K562 (cell line): ENCODE measurements around the gene TMC5. TPM values are rescaled to one million over a fixed set of nuclear protein-coding genes. Genes with fewer than 3 reads are reported as not detected.

Experiments
- ATAC-seq: fragments of 200-7000 bp; cut with Tn5 transposase; 3 replicates; pipeline ENCODE4 v1.9.1; 2020; ENCODE audit warnings: moderate library complexity
- BruUV-seq: library from RNA; stranded (reverse); fragments of 400-500 nt; replicated peaks from 2 replicates; lab custom pipeline; 2021; lab: Mats Ljungman, UMichigan
- CTCF ChIA-PET: fragments of 300-600 bp; formaldehyde crosslinking; extraction: SDS; loops from one replicate; lab custom pipeline; 2021; ENCODE audit warnings: low intra/inter-chr PET ratio; lab: Yijun Ruan, JAX
- POLR2A ChIA-PET: fragments of 300-600, 350-650 bp; sonication (Branson Sonifier 250); formaldehyde crosslinking; extraction: SDS; loops from one replicate; lab custom pipeline; 2021; ENCODE audit warnings: antibody characterized with exemption, inconsistent platforms; lab: Yijun Ruan, JAX
- DNase-seq, 4 experiments: peaks; one replicate each; pipeline versions ENCODE4 v3.0.0 to v3.0.0-alpha.2; 2011 to 2018; ENCODE audit warnings: low spot score in 3 of 4, mixed read lengths in 3 of 4; ENCODE audit errors: extremely low read depth in 1 of 4
- FAIRE-seq: peaks from 2 replicates; lab custom pipeline; 2011; peaks lifted over from hg19 to GRCh38; lab: Jason Lieb, UNC
- H2AFZ ChIP-seq: 2 replicates; pipeline ENCODE4 v1.6.0; 2011; ENCODE audit warnings: low read depth, low read length, control low read depth, inconsistent platforms
- H3K27ac ChIP-seq: fragments of 200-600 bp; 3 replicates; pipeline ENCODE4 v1.8.0; 2011; ENCODE audit warnings: low read depth, mild to moderate bottlenecking, control low read depth, inconsistent platforms, low read length, moderate library complexity, mixed read lengths; ENCODE audit errors: extremely low read depth
- H3K27me3 ChIP-seq, 2 experiments: fragments of 300-600 bp in 1 of 2; 2 replicates in 1 of 2; 3 replicates in 1 of 2; pipeline versions ENCODE4 v1.6.0 to v1.8.0; 2011; ENCODE audit warnings: inconsistent platforms in 2 of 2, low read length in 2 of 2, mild to moderate bottlenecking in 1 of 2, mixed read lengths in 1 of 2, moderate library complexity in 1 of 2; ENCODE audit not compliant: control insufficient read depth in 2 of 2, insufficient read depth in 2 of 2
- H3K36me3 ChIP-seq: fragments of 300-600 bp; 3 replicates; pipeline ENCODE4 v1.8.0; 2011; ENCODE audit warnings: mild to moderate bottlenecking, low read length, inconsistent platforms; ENCODE audit not compliant: control insufficient read depth, insufficient read depth
- H3K4me1 ChIP-seq, 2 experiments: fragments of 200-600 bp in 1 of 2; replicated peaks in 1 of 2; 2 replicates in 1 of 2; 3 replicates in 1 of 2; pipeline versions ENCODE4 v1.5.1 to v1.8.0; 2011; ENCODE audit warnings: inconsistent platforms in 2 of 2, low read length in 2 of 2, mild to moderate bottlenecking in 1 of 2, mixed read lengths in 1 of 2, moderate library complexity in 1 of 2; ENCODE audit not compliant: control insufficient read depth in 2 of 2, insufficient read depth in 2 of 2
- H3K4me2 ChIP-seq: 2 replicates; pipeline ENCODE4 v1.6.1; 2011; ENCODE audit warnings: low read length, control low read depth, inconsistent platforms, mixed read lengths; ENCODE audit not compliant: insufficient read depth
- H3K4me3 ChIP-seq: fragments of 200-600 bp; sonication (generic), shearing (Covaris generic); 2 replicates; pipeline ENCODE4 v1.5.1; 2016; ENCODE audit warnings: control low read depth, inconsistent platforms
- H3K79me2 ChIP-seq: fragments of 200-600 bp; 3 replicates; pipeline ENCODE4 v1.8.0; 2011; ENCODE audit warnings: low read length, inconsistent platforms; ENCODE audit not compliant: control insufficient read depth, insufficient read depth
- H3K9ac ChIP-seq, 2 experiments: 2 replicates each; pipeline versions ENCODE4 v1.6.0 to v1.6.1; 2011; ENCODE audit warnings: low read depth in 2 of 2, low read length in 2 of 2, control low read depth in 1 of 2, inconsistent platforms in 1 of 2, mild to moderate bottlenecking in 1 of 2, mixed read lengths in 1 of 2; ENCODE audit not compliant: insufficient read depth in 1 of 2
- H3K9me1 ChIP-seq: one replicate; pipeline ENCODE4 v1.6.0; 2011; ENCODE audit warnings: inconsistent platforms, mild to moderate bottlenecking, low read length, moderate library complexity; ENCODE audit not compliant: control insufficient read depth, insufficient read depth
- H3K9me3 ChIP-seq: replicated peaks from 2 replicates; pipeline ENCODE4 v1.5.1; 2011; ENCODE audit warnings: low read depth, low read length, inconsistent platforms; ENCODE audit not compliant: control insufficient read depth, insufficient read depth
- H4K20me1 ChIP-seq: replicated peaks from 2 replicates; pipeline ENCODE4 v1.6.1; 2011; ENCODE audit warnings: low read length, inconsistent platforms, mixed read lengths; ENCODE audit not compliant: control insufficient read depth, insufficient read depth
- BCOR ChIP-seq: fragments of 450-650 bp; IDR thresholded peaks from 2 replicates; pipeline ENCODE4 v1.6.1; 2016
- FIP1L1 ChIP-seq: fragments of 200-400 bp; formaldehyde crosslinking; IDR thresholded peaks from 2 replicates; pipeline ENCODE4 v1.6.1; 2018; ENCODE audit warnings: mild to moderate bottlenecking, low read depth, low read length; ENCODE audit not compliant: poor library complexity, severe bottlenecking
- HEY1 ChIP-seq: fragments of 250-450 bp; sonication (Bioruptor Pico); IDR thresholded peaks from 2 replicates; pipeline ENCODE4 v1.5.0; 2020; ENCODE audit warnings: mild to moderate bottlenecking, moderate library complexity, borderline replicate concordance
- HMGN3 ChIP-seq: IDR thresholded peaks from 2 replicates; pipeline ENCODE4 v1.6.1; 2011; ENCODE audit warnings: borderline replicate concordance, low read depth, mild to moderate bottlenecking, mixed read lengths, low read length; ENCODE audit not compliant: insufficient read length; ENCODE audit errors: extremely low read depth
- ILF3 ChIP-seq: fragments of 450-650 bp; IDR thresholded peaks from 2 replicates; pipeline ENCODE4 v1.6.1; 2018; ENCODE audit warnings: antibody characterized with exemption, mild to moderate bottlenecking, moderate library complexity, borderline replicate concordance
- MECOM ChIP-seq: fragments of 250-450 bp; sonication (Bioruptor Pico); IDR thresholded peaks from 2 replicates; pipeline ENCODE4 v1.8.0; 2022; ENCODE audit warnings: inconsistent platforms
- MEF2D ChIP-seq: conservative IDR thresholded peaks from 2 replicates; pipeline ENCODE4 v1.6.1; 2016; ENCODE audit warnings: low read depth, missing genetic modification characterization, missing compliant biosample characterization
- MTF1 ChIP-seq: fragments of 250-450 bp; sonication (Bioruptor Pico); IDR thresholded peaks from 2 replicates; pipeline ENCODE4 v1.9.0; 2021; ENCODE audit warnings: moderate library complexity, mild to moderate bottlenecking, inconsistent platforms, borderline replicate concordance
- NFE2 ChIP-seq: IDR thresholded peaks from 2 replicates; pipeline ENCODE4 v1.6.1; 2014; ENCODE audit warnings: antibody characterized with exemption, low read depth
- POLR2AphosphoS5 ChIP-seq: IDR thresholded peaks from 2 replicates; pipeline ENCODE4 v1.6.1; 2011; ENCODE audit warnings: mild to moderate bottlenecking, low read depth, low read length, moderate library complexity; ENCODE audit not compliant: control insufficient read depth, insufficient read depth
- RAD51 ChIP-seq: fragments of 450-650 bp; IDR thresholded peaks from 2 replicates; pipeline ENCODE4 v1.7.1; 2016; ENCODE audit warnings: low read depth, mild to moderate bottlenecking, borderline replicate concordance
- SAFB ChIP-seq: fragments of 200-400 bp; formaldehyde crosslinking; IDR thresholded peaks from 2 replicates; pipeline ENCODE4 v1.6.1; 2017; ENCODE audit warnings: low read depth, low read length, borderline replicate concordance
- SP1 ChIP-seq: sonication (generic); formaldehyde crosslinking; IDR thresholded peaks from 2 replicates; pipeline ENCODE4 v1.8.1; 2022; ENCODE audit warnings: mild to moderate bottlenecking, missing genetic modification reagents
- TAL1 ChIP-seq: fragments of 450-650 bp; IDR thresholded peaks from 2 replicates; pipeline ENCODE4 v1.6.1; 2016; ENCODE audit warnings: mild to moderate bottlenecking
- ZNF212 ChIP-seq: fragments of 450-650 bp; formaldehyde crosslinking; IDR thresholded peaks from 2 replicates; pipeline ENCODE4 v1.4.0; 2020; ENCODE audit warnings: mild to moderate bottlenecking
- ZNF224 ChIP-seq: sonication (generic); formaldehyde crosslinking; IDR thresholded peaks from 2 replicates; pipeline ENCODE4 v1.8.0; 2022; ENCODE audit warnings: mild to moderate bottlenecking, missing genetic modification reagents
- ZNF668 ChIP-seq: fragments of 250-450 bp; sonication (Bioruptor Pico); IDR thresholded peaks from 2 replicates; pipeline ENCODE4 v1.8.0; 2022; ENCODE audit warnings: mild to moderate bottlenecking, inconsistent platforms
- WGBS: fragments of 100-300 bp; shearing (Covaris generic); methylation state at CpG from one replicate; pipeline ENCODE4 v1.1.6; 2016; ENCODE audit warnings: low coverage, mixed read lengths; ENCODE audit not compliant: insufficient coverage; ENCODE audit errors: missing lambda C conversion rate; 5-methylcytosine and 5-hydroxymethylcytosine counted together
- in situ Hi-C: fragments of 300-500 bp; cut with MboI; formaldehyde crosslinking; loops from 4 replicates; pipeline ENCODE4 v1.15.0; 2018; ENCODE audit warnings: inconsistent platforms, mixed read lengths
- intact Hi-C: fragments of 100-400 bp; cut with micrococcal nuclease; formaldehyde crosslinking; loops from 2 replicates; pipeline ENCODE4 v1.14.2; 2022
- polyA plus RNA-seq, 8 experiments: library from polyadenylated mRNA; depleted of rRNA in 4 of 8; stranded (reverse) in 5 of 8; unstranded in 3 of 8; fragments of >200 nt; fragmentation: Nextera tagmentation in 2 of 8; fragmentation: Illumina TruSeq in 1 of 8; extraction: Ambion mirVana in 2 of 8; extraction: Trizol in 1 of 8; gene quantifications; 2 replicates each; pipeline versions ENCODE4 v1.2.1 to v1.2.3, GENCODE V29; 2011 to 2014; ENCODE audit warnings: inconsistent platforms in 1 of 8, missing spikeins in 1 of 8
- total RNA-seq, 7 experiments: library from RNA; depleted of rRNA in 6 of 7; stranded (reverse); fragments of >200 nt in 6 of 7; fragmentation: Illumina TruSeq in 2 of 7; extraction: Trizol in 2 of 7; gene quantifications; 2 replicates each; pipeline versions ENCODE4 v1.2.1 to v1.2.3, GENCODE V29; 2011 to 2021; ENCODE audit warnings: low replicate concordance in 1 of 7

The TMC5 gene
- total and polyA plus RNA-seq, 9 of the 15 experiments (the other 6 are each of a cell fraction or from before 2014, with no cell fraction given): 0.83 to 2.6 (median 1.6) TPM

DNA sequence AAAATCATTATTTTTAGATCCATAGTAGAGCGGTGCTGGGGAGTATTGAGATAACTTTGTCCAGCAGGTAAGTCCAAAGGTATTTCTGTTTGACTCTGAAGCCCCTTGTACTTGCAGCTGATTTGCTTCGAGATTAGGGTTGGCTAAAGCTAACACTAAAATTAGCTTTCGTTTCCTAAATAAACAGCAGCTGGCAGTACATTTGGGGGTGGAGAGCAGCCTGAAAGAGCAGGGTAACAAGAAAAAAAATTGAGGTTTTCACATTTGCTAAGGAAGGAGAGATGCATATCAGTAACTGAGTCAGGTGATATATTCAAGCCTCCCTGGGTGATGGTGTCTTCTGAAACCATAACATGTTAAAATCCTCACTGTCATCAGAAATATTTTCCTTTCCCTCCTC, 37.4 kb upstream of the TMC5 start:
- peaks cover 0 to 6% of the 10 kb centered on the region in 2 experiments; a peak in 2 of 5 replicates for H3K4me1 ChIP-seq
- H3K9me3 ChIP-seq: no peaks in the 10 kb centered on the region
- H3K9me1 ChIP-seq: no peaks in the 10 kb centered on the region
- H3K79me2 ChIP-seq: no peaks in the 10 kb centered on the region
- H3K4me3 ChIP-seq: no peak overlapping the region
- H4K20me1 ChIP-seq: no peaks in the 10 kb centered on the region
- ATAC-seq: no peak
- no peak for FAIRE-seq
- intact Hi-C loops: loop anchor here (10.0 kb wide), 1 partner anchor 504 kb away; the partner anchor contains the start of gene GPRC5B
- TF ChIP-seq POLR2AphosphoS5: no peak
- no peak for TF ChIP-seq ZNF224 (CRISPR knock-in tag)
- no peak for TF ChIP-seq MEF2D
- TF ChIP-seq MTF1 (CRISPR knock-in tag): no peak
- TF ChIP-seq ZNF212 (CRISPR knock-in tag): no peak
- TF ChIP-seq SP1 (CRISPR knock-in tag): no peak
- no peak for TF ChIP-seq RAD51
- TF ChIP-seq HEY1 (CRISPR knock-in tag): no peak
- TF ChIP-seq NFE2: no peak
- no peak for TF ChIP-seq HMGN3
- TF ChIP-seq ILF3: no peak
- TF ChIP-seq SAFB: no peak
- TF ChIP-seq MECOM (CRISPR knock-in tag): no peak
- TF ChIP-seq BCOR: no peak
- TF ChIP-seq FIP1L1: no peak
- TF ChIP-seq TAL1: no peak
- no peak for TF ChIP-seq ZNF668
- no peak overlapping the region for H3K9ac ChIP-seq
- peaks cover 0 to 8% of the 10 kb centered on the region in 2 experiments; a peak in 4 of 5 replicates for H3K27me3 ChIP-seq
- POLR2A ChIA-PET: no interaction called here
- in situ Hi-C loops: loop anchor here (25.0 kb wide), 1 partner anchor 507 kb away; the partner anchor contains the start of gene GPRC5B
- H3K4me2 ChIP-seq: no peak overlapping the region
- H3K36me3 ChIP-seq: no peaks in the 10 kb centered on the region
- no peak for DNase-seq
- 0% methylated on average over 3 of the region's 3 CpGs for WGBS
- CTCF ChIA-PET: interaction anchor here (0.6 kb wide), 1 partner anchor 397 kb away, joined by 3 read pairs; the partner anchor contains the start of gene TMC7
- no TSS peak for BruUV-seq
- H2AFZ ChIP-seq: no peak overlapping the region
- no peak overlapping the region for H3K27ac ChIP-seq
